HepG2 (cell line): ENCODE data around the gene BCL11B. TPM values are rescaled to one million over a fixed set of nuclear protein-coding genes. Genes with fewer than 3 reads are reported as not detected.
A peak's percentile ranks its signal among the peaks of the same experiment; 100 is the strongest.

Experiments used
- ATAC-seq: fragments of 200-7000 bp; cut with Tn5 transposase; 3 replicates; pipeline ENCODE4 v1.9.1; 2020; ENCODE audit warnings: mild to moderate bottlenecking, moderate library complexity
- BruUV-seq: library from RNA; stranded (reverse); fragments of 400-500 nt; replicated peaks from 2 replicates; lab custom pipeline; 2021; lab: Mats Ljungman, UMichigan
- CTCF ChIA-PET: fragments of 300-600 bp; formaldehyde crosslinking; extraction: SDS; loops from one replicate; lab custom pipeline; 2021; ENCODE audit warnings: low total read pairs, inconsistent platforms, low intra/inter-chr PET ratio; lab: Yijun Ruan, JAX
- POLR2A ChIA-PET: fragments of 350-600 bp; sonication (Branson Sonifier 250); formaldehyde crosslinking; loops from one replicate; lab custom pipeline; 2020; ENCODE audit warnings: antibody characterized with exemption, inconsistent platforms; lab: Yijun Ruan, JAX
- DNase-seq: peaks from one replicate; pipeline ENCODE4 v3.0.0-alpha.2; 2015; ENCODE audit warnings: low spot score
- FAIRE-seq: peaks from 3 replicates; lab custom pipeline; 2011; peaks lifted over from hg19 to GRCh38; lab: Jason Lieb, UNC
- H2AFZ ChIP-seq: one replicate; pipeline ENCODE4 v1.6.1; 2011; ENCODE audit warnings: low read length, inconsistent platforms
- H3K27ac ChIP-seq: fragments of 300-600 bp; 3 replicates; pipeline ENCODE4 v1.8.0; 2011; ENCODE audit warnings: mixed run types, mild to moderate bottlenecking, mixed read lengths, low read length, inconsistent platforms; ENCODE audit not compliant: insufficient read depth; ENCODE audit errors: extremely low read length
- H3K27me3 ChIP-seq, 2 experiments: fragments of 200-600 bp in 1 of 2; 2 replicates in 1 of 2; 3 replicates in 1 of 2; pipeline versions ENCODE4 v1.6.0 to v1.8.0; 2011; ENCODE audit warnings: low read length in 2 of 2, mild to moderate bottlenecking in 2 of 2, moderate library complexity in 2 of 2, inconsistent platforms in 1 of 2; ENCODE audit not compliant: insufficient read depth in 2 of 2, control insufficient read depth in 1 of 2
- H3K36me3 ChIP-seq, 2 experiments: fragments of 200-600 bp in 1 of 2; replicated peaks in 1 of 2; 2 replicates in 1 of 2; 3 replicates in 1 of 2; pipeline versions ENCODE4 v1.5.1 to v1.8.0; 2011; ENCODE audit warnings: low read length in 2 of 2, inconsistent platforms in 1 of 2; ENCODE audit not compliant: insufficient read depth in 2 of 2, control insufficient read depth in 1 of 2
- H3K4me1 ChIP-seq: 2 replicates; pipeline ENCODE4 v1.5.1; 2012; ENCODE audit warnings: low read length, inconsistent platforms; ENCODE audit not compliant: insufficient read depth
- H3K4me2 ChIP-seq: 2 replicates; pipeline ENCODE4 v1.6.0; 2011; ENCODE audit warnings: low read depth, low read length, inconsistent platforms
- H3K4me3 ChIP-seq, 3 experiments: fragments of 200-600 bp in 1 of 3; sonication (generic), shearing (Covaris generic) in 1 of 3; replicated peaks in 1 of 3; 2 replicates each; pipeline ENCODE4 v1.5.1; 2011 to 2016; ENCODE audit warnings: low read length in 3 of 3, inconsistent platforms in 2 of 3, low read depth in 2 of 3, mild to moderate bottlenecking in 2 of 3, control low read depth in 1 of 3, mixed read lengths in 1 of 3; ENCODE audit not compliant: insufficient read depth in 1 of 3
- H3K79me2 ChIP-seq: one replicate; pipeline ENCODE4 v1.6.1; 2011; ENCODE audit warnings: low read length, inconsistent platforms; ENCODE audit not compliant: insufficient read depth
- H3K9ac ChIP-seq: 2 replicates; pipeline ENCODE4 v1.6.0; 2011; ENCODE audit warnings: mild to moderate bottlenecking, low read depth, low read length, inconsistent platforms; ENCODE audit not compliant: insufficient read depth
- H3K9me3 ChIP-seq: 2 replicates; pipeline ENCODE4 v1.5.1; 2012; ENCODE audit warnings: mild to moderate bottlenecking, low read length
- H4K20me1 ChIP-seq: 2 replicates; pipeline ENCODE4 v1.6.0; 2011; ENCODE audit warnings: inconsistent platforms, mild to moderate bottlenecking, low read length, moderate library complexity; ENCODE audit not compliant: insufficient read depth
- BCL6 ChIP-seq: IDR thresholded peaks from 2 replicates; pipeline ENCODE4 v1.6.1; 2016; ENCODE audit warnings: missing genetic modification reagents, missing compliant biosample characterization
- CBX2 ChIP-seq, 2 experiments: fragments of 200-600 bp in 1 of 2; sonication (generic); formaldehyde crosslinking in 1 of 2; IDR thresholded peaks; 2 replicates each; pipeline versions ENCODE4 v1.7.0 to v1.8.1; 2018 to 2022; ENCODE audit warnings: low read depth in 2 of 2, low read length in 1 of 2, mild to moderate bottlenecking in 1 of 2, missing genetic modification reagents in 1 of 2
- EZH2 ChIP-seq: conservative IDR thresholded peaks from 2 replicates; pipeline ENCODE4 v1.6.1; 2012; ENCODE audit warnings: mild to moderate bottlenecking, low read depth, low read length, moderate library complexity
- MXI1 ChIP-seq: IDR thresholded peaks from 3 replicates; pipeline ENCODE4 v1.6.1; 2012; ENCODE audit warnings: low read depth, low read length, inconsistent platforms, borderline replicate concordance
- ZSCAN30 ChIP-seq: sonication (generic); formaldehyde crosslinking; IDR thresholded peaks from 2 replicates; pipeline ENCODE4 v1.5.0; 2020; ENCODE audit warnings: mild to moderate bottlenecking, missing genetic modification reagents
- WGBS: methylation state at CpG from one replicate; pipeline ENCODE4 v1.1.6; 2017; ENCODE audit warnings: low lambda C conversion rate; 5-methylcytosine and 5-hydroxymethylcytosine counted together
- in situ Hi-C: cut with HindIII; loops from 2 replicates; pipeline ENCODE4 v1.10.0; 2017; ENCODE audit warnings: low pct_unique_long_range_greater_than_20kb; ENCODE audit not compliant: extremely low pct_ligation_motif_present
- intact Hi-C: fragments of 100-400 bp; cut with micrococcal nuclease; formaldehyde crosslinking; loops from one replicate; pipeline ENCODE4 v1.10.0; 2022; ENCODE audit not compliant: unreplicated experiment
- polyA plus RNA-seq, 8 experiments: library from polyadenylated mRNA; depleted of rRNA in 3 of 8; stranded (reverse) in 7 of 8; unstranded in 1 of 8; fragments of >200 nt; fragmentation: Illumina TruSeq in 4 of 8; extraction: Trizol in 4 of 8; gene quantifications; 2 replicates each; pipeline versions ENCODE4 v1.2.1 to v1.2.3, GENCODE V29; 2011 to 2016; ENCODE audit warnings: low read depth in 4 of 8, missing spikeins in 1 of 8, mixed read lengths in 1 of 8; ENCODE audit not compliant: insufficient read depth in 1 of 8
- total RNA-seq, 5 experiments: library from RNA; depleted of rRNA; stranded (reverse); fragments of >200 nt; fragmentation: Illumina TruSeq; extraction: Trizol; gene quantifications; 2 replicates each; pipeline ENCODE4 v1.2.3, GENCODE V29; 2016; ENCODE audit warnings: low read depth in 1 of 5
- TF ChIP-seq, protein P1 (sequence below): sonication (generic); formaldehyde crosslinking; IDR thresholded peaks from 2 replicates; pipeline ENCODE4 v1.8.1; 2023; ENCODE audit warnings: missing genetic modification reagents, mild to moderate bottlenecking, borderline replicate concordance
- TF ChIP-seq, protein P2 (sequence below): sonication (generic); formaldehyde crosslinking; IDR thresholded peaks from 2 replicates; pipeline ENCODE4 v1.5.0; 2020; ENCODE audit warnings: missing genetic modification reagents, mild to moderate bottlenecking, borderline replicate concordance
- TF ChIP-seq, protein P3 (sequence below): sonication (generic); formaldehyde crosslinking; IDR thresholded peaks from 2 replicates; pipeline ENCODE4 v1.5.1; 2020; ENCODE audit warnings: missing genetic modification reagents, mild to moderate bottlenecking, borderline replicate concordance

The BCL11B gene
- total and polyA plus RNA-seq, 2 of the 13 experiments (the other 11 are each of a cell fraction or from before 2014, with no cell fraction given) = not detected

DNA sequence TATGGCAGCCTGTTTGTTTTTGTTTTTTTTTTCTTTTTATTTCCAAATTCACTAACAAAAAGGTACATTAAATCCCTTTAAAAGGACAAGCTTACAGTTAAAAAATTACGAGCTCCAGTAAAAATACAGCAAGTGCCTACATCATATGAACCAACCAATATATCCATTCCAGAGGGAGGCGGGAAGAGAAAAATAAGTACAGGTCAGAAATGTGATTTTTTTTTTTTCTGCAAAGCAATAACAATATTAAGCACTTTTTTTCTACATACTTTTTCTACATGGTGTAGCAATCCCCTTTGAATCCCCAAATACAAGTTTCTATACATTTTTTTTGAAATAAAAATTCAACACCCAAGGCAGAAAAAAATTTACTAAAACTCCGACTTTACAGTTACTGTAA lies 100.6 kb downstream of the BCL11B start:
- 8% methylated on average over 3 of the region's 3 CpGs for WGBS
- ChIA-PET POLR2A (no interaction called here), CTCF (no interaction called here)
- Histone ChIP-seq H3K27me3 (peaks cover 0 to 24% of the 10 kb centered on the region in 2 experiments; a peak in 2 of 5 replicates), H3K9me3 (no peaks in the 10 kb centered on the region), H3K4me1 (no peaks in the 10 kb centered on the region), H3K4me3 (no peak overlapping the region), H2AFZ (no peak overlapping the region), H3K4me2 (no peak overlapping the region), H3K27ac (no peak overlapping the region), H4K20me1 (no peaks in the 10 kb centered on the region), H3K36me3 (no peaks in the 10 kb centered on the region), H3K9ac (no peak overlapping the region), H3K79me2 (no peaks in the 10 kb centered on the region)
- no TSS peak for BruUV-seq
- ATAC-seq = no peak
- in situ Hi-C loops (no loop called here), intact Hi-C loops (no loop called here)
- no peak for DNase-seq
- no peak for FAIRE-seq
- TF ChIP-seq CBX2 (IDR thresholded peaks at IDR 0.05; ENCODE audit: low read depth, low read length) (0 out of 2 replicates have a peak, but pooled peaks have one; percentile 70), CBX2 (CRISPR knock-in tag; IDR thresholded peaks at IDR 0.05; ENCODE audit: low read depth) (no peak), MXI1 (no peak), EZH2 (peak; percentile 53; the same call in 1 of the 2 replicates)

DNA sequence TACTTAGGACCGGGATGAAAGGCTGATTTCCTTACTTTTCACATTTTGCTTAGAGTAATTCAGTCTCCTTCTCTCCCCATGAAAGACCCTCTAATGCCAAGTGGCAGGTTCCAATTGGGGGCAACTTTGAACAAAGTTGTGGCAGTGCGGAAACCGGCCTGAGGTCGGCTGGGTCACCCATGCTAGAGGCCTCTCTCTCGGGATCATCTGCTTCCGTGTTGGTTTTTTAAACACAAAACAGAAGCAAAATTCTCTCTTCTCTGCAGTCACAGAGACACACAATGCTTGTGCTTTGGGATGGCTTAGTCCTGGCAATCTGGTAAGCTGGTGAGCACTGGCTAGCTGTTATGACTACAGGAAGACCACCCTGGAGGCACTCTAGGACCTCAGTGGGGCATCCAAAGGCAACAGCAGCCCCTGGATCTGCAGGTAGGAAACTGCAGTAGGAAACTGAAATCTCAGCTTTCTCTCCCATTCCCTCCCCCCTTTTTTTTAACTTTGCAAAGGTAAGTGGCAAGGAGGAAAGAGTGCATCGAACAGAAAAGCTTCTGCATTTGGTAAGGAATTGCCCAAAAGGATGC lies 102.1 kb downstream of the BCL11B start:
- ChIA-PET POLR2A (no interaction called here), CTCF (no interaction called here)
- DNase-seq = no peak
- Histone ChIP-seq H3K9me3 (no peaks in the 10 kb centered on the region), H3K36me3 (no peaks in the 10 kb centered on the region), H3K27me3 (peaks cover 0 to 24% of the 10 kb centered on the region in 2 experiments; a peak in 2 of 5 replicates), H3K4me2 (no peak overlapping the region), H3K79me2 (no peaks in the 10 kb centered on the region), H3K27ac (no peak overlapping the region), H4K20me1 (no peaks in the 10 kb centered on the region), H2AFZ (no peak overlapping the region), H3K4me3 (no peak overlapping the region), H3K9ac (no peak overlapping the region), H3K4me1 (no peaks in the 10 kb centered on the region)
- ATAC-seq = no peak
- in situ Hi-C loops (no loop called here), intact Hi-C loops (no loop called here)
- no peak for FAIRE-seq
- 31% methylated on average over 7 of the region's 7 CpGs for WGBS
- no TSS peak for BruUV-seq
- no peak for TF ChIP-seq BCL6 (CRISPR knock-in tag)
- TF ChIP-seq, protein P1, sequence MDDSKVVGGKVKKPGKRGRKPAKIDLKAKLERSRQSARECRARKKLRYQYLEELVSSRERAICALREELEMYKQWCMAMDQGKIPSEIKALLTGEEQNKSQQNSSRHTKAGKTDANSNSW (CRISPR knock-in tag) = no peak
- no peak for TF ChIP-seq ZSCAN30 (CRISPR knock-in tag)
- TF ChIP-seq, protein P2, sequence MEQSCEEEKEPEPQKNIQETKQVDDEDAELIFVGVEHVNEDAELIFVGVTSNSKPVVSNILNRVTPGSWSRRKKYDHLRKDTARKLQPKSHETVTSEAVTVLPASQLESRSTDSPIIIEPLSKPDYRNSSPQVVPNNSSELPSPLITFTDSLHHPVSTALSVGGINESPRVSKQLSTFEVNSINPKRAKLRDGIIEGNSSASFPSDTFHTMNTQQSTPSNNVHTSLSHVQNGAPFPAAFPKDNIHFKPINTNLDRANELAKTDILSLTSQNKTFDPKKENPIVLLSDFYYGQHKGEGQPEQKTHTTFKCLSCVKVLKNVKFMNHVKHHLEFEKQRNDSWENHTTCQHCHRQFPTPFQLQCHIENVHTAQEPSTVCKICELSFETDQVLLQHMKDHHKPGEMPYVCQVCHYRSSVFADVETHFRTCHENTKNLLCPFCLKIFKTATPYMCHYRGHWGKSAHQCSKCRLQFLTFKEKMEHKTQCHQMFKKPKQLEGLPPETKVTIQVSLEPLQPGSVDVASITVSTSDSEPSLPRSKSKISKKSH = no peak
- TF ChIP-seq, protein P3, sequence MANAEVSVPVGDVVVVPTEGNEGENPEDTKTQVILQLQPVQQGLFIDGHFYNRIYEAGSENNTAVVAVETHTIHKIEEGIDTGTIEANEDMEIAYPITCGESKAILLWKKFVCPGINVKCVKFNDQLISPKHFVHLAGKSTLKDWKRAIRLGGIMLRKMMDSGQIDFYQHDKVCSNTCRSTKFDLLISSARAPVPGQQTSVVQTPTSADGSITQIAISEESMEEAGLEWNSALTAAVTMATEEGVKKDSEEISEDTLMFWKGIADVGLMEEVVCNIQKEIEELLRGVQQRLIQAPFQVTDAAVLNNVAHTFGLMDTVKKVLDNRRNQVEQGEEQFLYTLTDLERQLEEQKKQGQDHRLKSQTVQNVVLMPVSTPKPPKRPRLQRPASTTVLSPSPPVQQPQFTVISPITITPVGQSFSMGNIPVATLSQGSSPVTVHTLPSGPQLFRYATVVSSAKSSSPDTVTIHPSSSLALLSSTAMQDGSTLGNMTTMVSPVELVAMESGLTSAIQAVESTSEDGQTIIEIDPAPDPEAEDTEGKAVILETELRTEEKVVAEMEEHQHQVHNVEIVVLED = no peak
